ENCODE results near the gene RPS5. TPM values are rescaled to one million over a fixed set of nuclear protein-coding genes. Genes with fewer than 3 reads are reported as not detected.

Gene RPS5
- total RNA-seq, 4 donors from 2014 or later = 904 to 1,484 (median 1,230) TPM

- no peak for TF ChIP-seq CTCF (IDR thresholded peaks at IDR 0.05; ENCODE audit: low read depth)
These were observed 12.8 kb downstream of the RPS5 start for GRCh38 chr19:58399903-58400302.

- no peak for TF ChIP-seq CTCF (IDR thresholded peaks at IDR 0.05; ENCODE audit: low read depth)
These were observed 13.3 kb downstream of the RPS5 start for GRCh38 chr19:58400316-58400915.

GRCh38 chr19:58400916-58401839 is 14.1 kb downstream of the RPS5 start:
- no peak for TF ChIP-seq CTCF (IDR thresholded peaks at IDR 0.05; ENCODE audit: low read depth)

DNA sequence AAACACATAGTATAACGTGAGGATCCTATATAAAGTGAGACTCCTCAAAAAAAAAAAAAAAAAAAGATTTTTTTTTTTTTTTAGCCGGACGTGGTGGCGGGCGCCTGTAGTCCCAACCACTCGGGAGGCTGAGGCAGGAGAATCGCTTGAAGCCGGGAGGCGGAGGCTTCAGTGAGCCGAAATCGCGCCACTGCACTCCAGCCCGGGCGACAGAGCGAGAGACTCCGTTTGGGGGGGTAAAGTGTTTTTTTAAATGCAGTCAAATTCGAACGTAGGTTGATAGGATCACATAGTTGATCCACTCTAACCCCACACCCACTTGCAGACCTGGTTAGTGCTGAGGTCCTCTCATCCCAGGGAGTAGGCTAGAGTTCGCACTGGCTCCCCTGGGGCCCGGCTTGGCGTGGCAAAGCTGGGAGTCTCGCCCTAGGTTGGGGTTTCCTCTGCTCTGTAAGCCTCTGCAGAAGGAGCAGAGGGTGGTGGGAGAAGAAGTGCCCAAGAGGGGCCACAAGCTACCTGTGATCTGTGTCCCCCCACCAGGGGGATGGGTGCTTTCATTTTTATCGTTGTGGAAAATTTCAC is 14.9 kb downstream of the RPS5 start:
- TF ChIP-seq CTCF (IDR thresholded peaks at IDR 0.05; ENCODE audit: low read depth) = no peak

DNA sequence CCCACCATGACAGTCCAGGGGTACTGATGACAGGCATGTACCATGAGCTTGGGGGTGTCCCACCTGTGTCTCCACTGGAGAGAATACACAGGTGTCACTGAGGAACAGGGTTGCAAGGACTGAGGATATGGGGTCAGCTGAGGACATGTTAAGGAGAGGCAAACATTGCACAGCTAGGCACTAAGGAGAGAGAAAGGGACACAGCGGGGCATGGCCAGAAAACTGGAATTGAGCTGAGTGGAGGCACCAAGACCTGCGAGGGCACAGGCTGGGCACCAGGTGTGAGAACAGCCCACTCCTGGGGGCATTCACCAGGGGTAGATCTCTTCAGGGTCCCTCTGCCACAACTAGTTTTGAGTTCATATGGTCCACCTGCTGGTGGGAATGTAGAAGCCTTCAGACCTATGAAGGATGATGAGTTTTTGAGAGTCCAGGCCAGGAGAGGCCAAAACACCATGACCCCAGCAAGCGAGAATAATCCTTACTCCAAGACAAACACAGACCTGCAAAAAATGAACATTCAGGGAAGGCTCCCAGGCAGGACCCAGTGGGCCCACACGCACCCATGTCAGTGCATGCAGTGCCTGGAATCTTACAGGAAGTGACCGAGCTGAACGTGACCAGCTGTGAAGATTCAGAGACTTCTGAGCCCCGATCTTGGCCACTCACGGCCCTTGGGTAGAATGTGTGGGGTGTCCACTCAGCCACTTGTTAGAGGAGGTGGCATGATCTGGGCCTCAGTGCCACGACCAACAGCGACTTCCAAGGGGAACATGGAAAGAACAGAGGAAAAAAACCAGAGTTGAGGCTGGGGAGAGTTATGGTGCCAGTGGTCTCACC is 20.0 kb downstream of the RPS5 start:
- TF ChIP-seq CTCF (IDR thresholded peaks at IDR 0.05; ENCODE audit: low read depth) = no peak

- TF ChIP-seq CTCF (IDR thresholded peaks at IDR 0.05; ENCODE audit: low read depth) = no peak
These were observed 20.6 kb downstream of the RPS5 start for GRCh38 chr19:58407658-58408151.

Data from subcutaneous adipose tissue (tissue), 4 donors.